ENCODE results near the gene PLD5.

The PLD5 gene
- total RNA-seq, result 0 to 0.10 (median 0) reads per million in 18 experiments

DNA sequence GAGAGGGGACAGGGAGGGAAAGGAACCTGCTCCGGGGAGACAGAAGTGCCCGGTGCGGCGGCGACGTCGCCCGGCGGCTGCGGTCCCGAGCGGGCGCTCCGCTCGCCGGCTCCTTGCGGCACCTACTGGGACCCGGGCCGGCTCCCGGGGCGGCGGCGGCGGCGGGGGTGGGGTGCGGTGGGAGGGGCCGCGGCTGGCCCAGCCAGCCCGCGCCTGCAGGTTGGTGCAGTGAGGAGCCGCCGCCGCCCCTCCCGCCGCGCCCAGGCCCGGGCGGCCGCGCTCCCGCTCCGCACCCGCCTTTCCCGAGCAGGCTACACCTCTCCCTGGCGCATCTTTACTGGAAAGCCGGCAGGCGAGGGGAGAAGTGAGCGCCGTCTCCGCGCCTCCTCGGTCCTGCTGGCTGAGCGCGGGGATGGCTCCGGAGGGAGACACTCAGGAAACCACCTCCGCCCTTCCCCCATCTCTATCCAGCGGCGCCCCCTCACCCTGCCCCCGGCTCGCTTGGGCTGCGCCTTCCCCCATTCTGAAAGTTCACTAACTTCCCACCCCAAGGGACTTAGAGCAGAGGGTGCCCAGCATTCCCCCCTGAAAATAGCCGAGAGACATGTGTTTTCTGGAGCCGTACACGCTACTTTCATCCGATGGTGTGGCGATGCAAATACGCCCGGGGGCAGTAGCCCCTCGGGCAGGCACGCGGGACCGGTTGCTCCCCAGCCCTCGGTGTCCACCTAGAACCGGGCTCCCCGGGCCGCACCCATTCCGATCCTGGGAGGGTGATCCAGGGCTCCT, at the start of gene PLD5:
Gene PLD5, minus strand, starts transcription at position 127 of the 789 bp plus-strand sequence.
- no peak for DNase-seq

DNA sequence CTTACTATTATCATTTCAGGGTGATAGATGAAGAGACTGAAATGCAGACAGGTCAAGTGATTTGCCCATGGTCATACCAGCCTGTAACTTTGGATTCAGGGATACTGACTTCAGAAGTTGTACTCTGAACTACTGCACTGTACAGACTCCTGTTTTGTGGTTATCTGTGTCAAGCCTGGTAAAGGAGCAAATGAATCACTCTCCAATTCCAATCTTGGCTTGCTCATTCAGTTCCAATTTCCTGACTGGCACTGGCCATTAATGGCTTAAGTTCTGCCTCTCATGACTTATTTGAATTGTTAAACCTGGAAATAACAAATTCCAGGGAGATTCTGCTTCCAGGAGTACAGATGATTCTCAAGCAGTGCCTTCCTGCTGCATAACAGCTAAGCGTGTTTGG, 45.4 kb upstream of the PLD5 start:
- DNase-seq, result no peak

DNA sequence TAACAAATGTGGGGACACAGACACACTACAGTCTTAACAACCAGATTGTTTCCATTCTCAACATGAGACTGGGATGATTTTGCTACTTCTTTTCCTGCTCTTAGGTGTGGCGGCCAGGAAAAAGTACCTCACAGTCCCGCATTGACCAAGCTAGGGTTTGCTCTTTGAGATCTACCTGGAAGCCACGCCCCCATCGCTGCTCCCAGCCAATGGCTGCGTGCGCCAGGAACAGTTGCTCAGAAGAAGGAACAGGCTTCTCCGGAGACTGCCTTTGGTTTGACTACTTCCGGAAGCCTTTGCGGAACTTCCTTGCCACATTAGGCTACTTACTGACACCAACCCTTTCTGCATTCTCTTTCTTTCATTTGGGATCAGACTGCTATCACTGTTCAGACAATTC, 44.2 kb upstream of the PLD5 start:
- DNase-seq, result no peak

DNA sequence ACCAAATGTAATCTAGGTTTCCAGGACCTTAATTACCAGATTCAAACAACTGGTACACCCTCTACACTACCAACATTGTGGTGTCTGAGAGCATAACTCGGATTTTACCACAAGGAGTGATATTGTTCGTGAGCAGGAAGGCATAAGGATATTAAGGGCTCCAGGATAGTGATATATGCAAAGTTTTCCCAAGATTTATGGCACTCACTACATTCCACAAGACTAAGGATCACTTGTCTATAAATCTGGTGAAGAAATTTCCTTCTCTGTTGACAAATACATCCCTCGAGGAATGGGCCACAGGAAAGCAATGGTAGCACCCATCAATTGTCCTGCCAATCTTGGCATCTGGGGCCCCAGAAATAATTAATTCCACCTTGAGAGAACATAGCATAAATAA, 43.1 kb upstream of the PLD5 start:
- DNase-seq, result no peak

DNA sequence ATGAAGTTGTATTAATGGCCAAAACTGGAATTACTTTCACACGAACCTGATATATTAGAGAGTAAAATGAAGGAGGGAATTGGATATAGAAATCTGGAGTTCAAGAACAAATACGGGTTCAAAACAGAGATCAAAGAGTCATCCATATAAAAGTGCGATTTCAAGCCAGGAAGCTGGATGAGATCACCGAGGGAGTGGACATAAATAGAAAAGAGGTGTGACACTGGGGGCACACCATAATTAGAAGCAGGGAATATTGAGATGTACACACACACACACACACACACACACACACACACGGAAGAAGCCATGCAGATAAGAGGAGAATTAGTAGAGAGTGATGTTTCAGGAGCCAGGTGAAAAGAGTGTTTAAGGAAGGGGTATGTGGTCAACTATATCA, 32.3 kb upstream of the PLD5 start:
- DNase-seq, result no peak

DNA sequence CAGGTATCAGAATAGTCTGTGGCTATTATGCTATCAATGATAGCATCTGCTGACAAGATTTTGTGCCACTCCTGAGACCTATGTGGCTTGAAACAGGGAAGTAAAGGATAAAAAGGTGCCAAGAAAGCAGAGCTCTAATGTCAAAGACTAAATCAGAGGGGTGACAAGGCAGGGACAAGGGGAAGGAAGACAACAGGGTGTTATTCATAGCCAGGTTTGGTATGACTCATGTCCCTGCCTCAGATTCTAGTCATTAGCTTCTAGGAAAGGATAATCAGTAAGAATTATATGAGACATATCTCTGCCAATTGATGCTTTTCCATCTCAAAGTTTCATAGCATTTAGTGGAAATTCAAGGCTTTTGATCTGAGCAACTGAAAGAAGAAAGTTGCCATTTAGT, 31.8 kb upstream of the PLD5 start:
- DNase-seq, result no peak

DNA sequence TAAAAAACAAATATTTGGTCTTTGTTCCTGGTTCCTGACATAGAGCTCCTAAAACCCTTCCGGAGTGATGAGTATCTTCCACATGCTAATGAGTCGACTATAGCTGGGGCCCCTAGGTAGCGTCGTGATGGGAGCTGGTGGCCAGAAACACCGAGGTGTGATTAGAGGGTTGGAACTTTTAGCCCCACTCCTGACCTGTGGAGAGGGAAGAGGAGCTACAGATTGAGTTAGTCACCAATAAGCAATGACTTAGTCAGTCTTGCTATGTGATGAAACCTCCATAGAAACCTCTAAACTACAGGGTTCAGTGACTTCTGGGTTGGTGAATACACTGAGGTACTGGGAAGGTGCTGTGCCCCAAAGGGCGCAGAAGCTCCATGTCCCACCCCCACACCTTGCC, 30.1 kb upstream of the PLD5 start:
- DNase-seq, result no peak

DNA sequence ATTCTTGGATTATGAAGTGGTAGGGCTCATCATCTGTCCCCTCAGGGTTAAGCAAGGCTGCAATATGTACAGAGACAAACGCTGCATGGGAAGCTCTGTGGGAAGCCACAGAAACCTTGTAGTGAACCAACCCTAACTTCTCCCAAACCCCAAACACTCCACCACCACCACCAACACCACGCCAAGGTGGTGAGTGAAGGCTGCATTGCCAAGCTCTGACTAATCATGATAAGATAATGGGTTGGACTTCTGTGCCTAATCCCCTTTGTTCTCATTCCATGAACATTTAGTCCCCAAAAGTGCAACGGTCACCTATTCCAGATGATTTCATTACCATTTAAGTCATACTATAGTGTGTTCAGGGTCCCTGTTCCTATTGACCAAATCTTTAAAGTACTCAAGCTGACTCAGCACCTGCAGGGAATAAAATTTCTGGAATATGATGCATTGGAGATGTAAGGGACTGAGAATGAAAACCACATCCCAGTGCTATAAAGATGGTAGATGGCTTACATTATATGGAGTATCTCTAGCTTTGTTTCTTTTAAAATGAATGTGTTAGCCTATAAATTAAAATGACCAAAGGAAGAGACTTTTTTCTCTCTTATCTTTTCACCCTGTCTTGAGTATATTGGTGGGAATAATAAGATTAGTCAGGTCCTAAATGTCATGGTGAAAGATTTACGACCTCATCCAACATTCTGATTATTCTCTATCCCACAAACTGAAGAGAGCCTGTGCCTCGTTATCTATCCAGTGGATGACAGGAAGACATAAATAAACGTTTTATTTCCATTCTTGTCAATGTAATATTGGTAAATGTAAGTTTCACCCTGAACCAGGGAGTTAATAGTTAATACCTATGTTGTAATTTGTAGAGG, 22.6 kb upstream of the PLD5 start:
- no peak for DNase-seq

DNA sequence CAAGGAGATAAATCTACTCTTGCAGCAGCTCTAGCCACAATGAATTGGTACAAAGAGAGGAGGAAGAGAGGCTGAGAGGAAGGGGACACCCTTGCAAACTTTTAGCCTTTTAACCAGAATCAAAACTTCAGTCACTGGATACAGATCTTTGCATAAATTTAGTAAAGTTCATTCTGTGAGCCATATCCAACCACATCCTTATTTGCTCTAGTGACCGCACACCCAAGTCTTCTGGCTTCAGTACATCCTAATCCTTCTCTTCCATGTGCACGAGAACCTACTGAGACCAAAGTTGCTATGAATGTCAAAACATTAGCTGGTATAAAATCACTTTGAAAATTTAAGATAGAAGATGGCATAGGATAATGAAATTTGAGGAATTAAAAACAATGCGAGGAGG, 21.9 kb upstream of the PLD5 start:
- DNase-seq, result no peak

DNA sequence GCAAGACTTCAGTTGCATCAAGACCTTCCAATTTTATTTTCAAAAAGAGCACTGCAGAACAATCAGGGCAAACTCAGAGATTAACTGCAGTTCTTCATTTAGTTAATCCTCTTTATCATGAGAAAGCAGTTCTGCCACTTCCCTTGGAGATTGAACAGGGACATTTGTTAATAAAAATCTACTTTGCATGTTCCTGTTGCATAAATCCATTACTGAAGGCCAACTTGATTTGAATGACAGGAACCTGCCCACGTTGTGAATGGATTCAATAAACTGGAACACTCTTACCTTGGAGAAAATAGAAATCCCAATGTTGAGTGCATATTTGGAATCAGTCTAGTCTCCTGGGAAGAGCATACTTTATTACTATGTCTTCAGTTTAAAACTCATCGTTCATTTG, 19.6 kb upstream of the PLD5 start:
- no peak for DNase-seq

DNA sequence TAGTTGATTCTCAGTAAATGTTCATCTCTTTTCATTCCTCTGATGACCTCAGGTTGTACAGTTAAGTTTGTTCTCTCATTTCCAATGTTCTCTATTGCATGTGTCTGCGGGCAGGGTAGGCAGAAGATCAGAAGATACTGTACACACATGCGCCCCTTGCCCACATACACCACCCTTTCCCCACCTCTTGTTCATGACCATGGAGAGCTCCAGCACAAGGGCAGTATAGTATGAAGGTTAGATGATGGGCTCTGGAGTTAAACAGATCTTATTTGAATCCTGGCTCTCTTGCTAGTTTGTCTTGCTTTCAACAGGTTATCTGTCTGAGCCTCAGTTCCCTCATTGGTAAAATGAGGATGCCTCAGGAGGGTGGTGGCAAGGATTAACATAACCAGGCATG, 17.8 kb upstream of the PLD5 start:
- no peak for DNase-seq

DNA sequence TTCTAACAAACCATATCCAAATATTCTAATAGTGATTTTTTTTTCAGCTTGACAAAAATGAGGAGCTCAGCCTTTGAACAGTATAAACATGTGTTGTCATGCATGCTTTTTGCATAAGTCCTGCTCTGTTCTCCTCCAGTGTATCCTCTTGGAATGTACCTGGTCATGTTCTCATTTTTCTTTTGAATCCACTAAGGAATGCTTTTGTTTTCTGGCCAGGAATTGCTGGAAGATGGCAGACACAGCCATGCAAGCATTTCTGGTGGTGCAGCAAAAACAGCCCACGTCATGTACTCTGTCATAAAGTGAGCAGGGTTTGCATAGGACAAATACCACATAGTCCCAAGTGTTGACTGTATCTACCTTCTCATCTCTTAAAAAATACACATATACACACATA, 11.5 kb upstream of the PLD5 start:
- no peak for DNase-seq

DNA sequence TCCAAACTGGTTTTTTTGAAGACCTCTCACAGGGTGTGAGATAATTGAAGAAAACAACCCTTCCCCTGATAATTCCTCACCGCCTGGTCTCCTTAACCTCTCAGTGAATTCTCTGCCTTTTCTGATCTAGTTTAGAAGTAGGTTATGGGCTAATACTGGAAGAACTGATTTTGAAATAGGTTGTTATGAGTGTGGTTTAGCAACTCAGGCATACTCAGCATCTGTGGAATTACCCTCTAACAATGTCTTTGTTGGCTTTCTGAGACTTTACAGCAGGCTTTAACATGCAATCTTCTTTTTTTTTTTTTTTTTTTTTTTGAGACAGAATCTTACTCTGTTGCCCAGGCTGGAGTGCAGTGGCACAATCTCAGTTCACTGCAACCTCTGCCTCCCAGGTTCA, 10.3 kb upstream of the PLD5 start:
- no peak for DNase-seq

DNA sequence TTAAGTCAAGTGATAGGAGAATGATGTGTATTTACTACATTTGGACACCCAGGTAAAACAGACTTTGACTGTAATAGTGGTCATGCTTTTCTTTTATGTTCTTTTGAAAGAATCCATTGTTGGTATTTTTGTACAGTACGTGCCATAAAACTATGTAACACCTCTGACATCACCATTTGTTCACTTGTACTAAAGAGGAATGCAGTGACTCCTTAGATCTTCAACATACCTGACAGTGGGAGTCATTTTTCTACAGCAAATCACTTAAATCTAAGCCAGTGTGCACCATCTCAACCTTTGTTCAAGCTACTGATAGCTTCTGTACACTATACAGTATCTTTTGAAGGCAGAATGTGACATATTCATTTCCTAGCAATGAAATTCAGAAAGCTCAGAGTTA, 6.3 kb upstream of the PLD5 start:
- DNase-seq, result no peak

DNA sequence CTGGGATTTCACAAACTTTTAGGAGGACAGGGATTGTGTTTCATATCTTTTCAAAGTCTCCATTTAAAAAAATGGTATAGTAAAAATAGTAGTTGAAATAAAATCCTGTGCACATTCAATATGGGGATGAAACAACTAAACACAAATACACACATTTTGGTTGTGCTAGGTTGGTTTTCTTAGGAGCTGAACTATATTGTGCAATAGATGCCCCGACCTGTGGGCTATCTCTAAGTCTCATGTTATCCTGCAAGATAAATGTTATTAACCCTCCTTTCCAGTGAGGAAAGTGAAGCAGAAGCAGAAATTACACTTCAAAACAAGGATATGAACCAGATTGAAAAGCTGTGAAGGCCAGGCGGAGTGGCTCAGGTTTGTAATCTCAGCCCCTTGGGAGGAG, 1.3 kb upstream of the PLD5 start:
- no peak for DNase-seq

DNA sequence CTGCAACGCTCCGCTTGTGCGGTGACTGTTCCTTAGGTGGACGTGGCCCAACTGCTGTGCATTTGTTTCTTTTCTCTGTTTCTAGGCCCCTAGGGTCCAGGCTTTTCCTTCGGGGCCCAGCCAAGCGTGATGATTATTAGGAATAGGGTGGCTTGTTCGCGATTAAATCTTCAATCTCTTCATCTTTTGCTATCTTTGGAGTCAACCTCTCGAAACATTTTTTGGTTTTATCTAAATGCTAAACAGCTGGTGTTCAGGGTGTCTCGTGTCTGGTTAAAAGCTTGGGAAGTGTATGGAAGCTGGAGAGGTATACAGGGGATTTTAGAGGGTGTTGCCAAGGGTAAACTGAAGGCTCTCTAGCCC, 844 bp upstream of the PLD5 start:
- DNase-seq, result no peak

DNA sequence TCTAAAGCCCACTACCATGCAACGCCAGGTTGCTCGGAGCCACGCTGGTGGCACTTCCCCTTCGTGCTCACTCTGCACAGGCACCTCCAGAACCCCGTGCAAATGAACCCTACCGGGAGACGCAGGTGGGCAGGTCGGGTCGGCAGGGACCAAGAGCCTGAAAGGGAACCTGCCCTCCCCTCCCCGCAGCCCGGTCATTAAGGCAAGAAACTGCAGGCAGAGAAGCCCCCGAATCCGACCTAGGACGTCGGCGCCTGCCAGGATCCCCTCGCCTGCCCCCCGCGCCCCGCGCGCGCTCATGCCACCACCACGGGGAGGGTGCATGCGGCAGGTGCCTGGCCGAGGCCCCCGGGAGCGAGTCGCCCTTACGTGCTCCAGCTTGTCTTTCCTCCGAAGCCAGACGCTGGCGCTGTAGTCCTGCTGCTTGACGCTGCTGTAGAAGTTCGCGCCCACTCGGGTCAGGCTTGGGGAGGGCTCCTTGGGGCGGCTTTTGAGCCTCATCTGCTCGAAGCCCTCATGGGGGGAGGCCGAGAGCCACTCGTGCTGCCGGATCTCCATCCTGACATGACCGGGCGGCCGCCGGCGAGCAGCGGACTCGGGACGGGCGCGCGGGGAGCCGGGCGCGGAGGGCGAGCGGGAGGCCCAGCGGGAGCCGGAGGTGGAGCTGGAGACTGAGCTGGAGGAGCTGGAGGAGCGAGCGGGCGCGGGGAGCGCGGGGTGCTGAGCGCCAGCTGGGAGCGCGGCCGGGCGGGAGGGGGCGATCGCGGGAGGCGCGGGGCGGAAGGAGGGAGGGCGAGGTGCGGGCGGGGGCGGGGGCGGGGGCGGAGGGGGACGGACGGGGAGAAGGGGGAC, 552 bp downstream of the PLD5 start:
- no peak for DNase-seq

DNA sequence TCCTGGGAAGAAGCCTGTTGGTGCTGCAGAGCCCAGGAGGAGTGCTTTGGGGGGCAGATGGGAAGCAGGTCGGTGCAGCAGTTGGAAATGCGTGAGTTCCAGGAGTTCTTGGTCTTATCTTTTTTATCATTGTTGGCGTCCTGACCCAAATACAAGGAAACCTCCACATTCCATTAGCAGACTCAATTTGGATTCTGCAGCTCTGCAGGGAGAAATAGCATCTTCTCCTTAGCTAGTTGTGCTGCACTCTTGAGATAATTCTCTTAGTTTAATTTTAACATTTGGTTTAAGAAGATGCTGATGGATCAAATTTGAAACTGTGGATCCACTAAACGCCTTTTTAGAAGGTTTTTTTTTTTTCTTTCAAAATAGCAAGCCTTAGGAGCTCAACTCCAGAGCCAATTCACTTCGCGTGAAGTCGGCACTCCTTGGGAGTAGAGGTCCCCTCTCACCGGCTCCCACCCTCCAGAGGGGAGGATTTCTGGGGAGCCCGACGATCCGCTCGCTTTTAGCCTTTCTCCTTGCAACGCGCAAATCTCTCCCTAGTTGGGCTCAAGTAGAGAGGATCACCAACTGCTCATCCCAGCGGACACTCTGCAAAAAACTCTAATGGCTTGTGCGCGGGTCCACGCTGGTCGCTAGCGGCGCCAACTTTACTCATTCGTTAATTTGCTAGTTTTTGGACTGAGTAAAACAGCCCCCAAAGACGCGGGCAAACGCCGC, 1.3 kb downstream of the PLD5 start:
- no peak for DNase-seq

DNA sequence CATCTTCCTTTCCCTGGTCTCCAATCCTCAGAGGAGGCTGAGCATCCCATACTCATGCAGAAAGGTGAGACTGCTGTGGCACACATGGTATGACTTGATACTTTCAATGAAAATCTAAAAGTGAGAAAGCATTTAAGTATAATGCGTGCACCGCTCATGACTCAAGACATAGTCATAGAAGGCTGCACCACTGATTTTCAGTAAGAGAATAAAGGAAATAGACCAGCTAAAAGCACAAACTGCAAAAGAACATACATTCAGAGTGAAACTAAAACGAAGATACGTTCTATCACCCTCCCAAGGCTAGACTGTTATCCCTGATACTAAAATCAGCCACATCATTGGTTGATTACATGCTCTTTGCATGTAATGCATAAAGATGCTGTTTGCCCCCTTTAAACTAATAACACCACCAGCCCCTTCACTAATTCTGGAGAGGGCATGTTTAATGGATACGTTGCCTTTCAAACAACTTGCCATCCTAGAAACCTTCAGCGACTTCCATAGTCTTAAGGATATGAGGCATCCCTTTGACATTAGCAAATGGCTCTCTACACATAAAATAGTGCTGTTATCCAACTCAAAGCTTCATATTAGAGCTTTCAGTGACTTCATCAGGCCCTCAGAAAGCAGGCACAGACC, 2.1 kb downstream of the PLD5 start:
- no peak for DNase-seq

DNA sequence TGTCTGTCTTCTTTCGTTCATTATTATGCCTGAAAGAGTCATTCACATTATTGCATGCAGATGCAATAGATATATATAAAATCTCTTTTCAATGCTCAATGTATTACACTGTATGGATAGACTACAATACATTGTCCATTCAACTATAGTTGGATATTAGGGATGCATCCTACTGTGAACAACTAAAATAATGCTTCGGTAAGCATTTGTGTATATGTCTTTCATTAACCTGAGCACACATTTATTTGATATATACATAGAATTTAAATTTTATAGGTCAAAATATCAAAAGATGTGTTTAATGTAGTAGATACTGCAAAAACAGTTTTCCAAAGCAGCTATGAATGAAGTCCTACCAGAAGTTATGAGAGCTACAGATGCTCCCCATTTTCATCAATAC, 8.9 kb downstream of the PLD5 start:
- DNase-seq, result no peak

DNA sequence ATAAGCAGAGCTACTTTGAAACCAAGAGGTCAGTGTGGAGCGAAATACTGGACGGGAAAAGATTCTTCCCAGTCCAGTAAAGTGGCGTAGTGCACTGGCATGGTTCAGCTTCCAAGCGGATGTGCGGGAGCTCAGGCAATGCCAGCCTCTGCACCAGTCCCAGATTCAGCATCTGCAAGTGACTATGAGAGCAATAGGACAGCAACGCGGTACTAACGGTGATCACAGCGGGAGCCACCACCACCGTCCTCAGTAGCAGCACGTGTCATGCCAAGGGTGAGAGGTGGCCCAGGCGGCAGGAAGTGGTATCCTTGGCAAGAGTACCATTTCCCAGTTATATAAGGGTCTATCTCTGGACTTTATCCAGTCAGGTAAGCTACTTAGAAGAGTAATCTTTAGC, 17.8 kb downstream of the PLD5 start:
- no peak for DNase-seq

DNA sequence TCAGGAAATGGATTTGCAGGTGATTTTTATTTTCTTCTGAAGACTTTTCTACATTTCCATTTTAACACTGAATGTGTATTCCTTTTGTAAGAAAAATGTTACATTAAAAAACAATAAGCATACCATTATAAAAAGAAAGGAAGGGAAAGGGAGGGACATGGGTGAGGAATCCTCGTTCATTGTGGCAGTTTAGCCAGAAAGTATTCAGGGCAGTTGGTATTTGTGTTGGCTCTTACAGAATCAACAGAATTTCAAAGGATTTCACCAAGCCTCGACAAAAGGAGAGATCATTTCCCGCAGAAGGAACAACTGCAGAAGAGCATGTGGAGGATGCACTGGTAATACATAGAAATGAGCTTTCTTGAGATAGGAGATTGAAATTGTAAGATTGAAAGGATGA, 35.0 kb downstream of the PLD5 start:
- DNase-seq, result no peak
